Transverse colon (tissue), 4 donors: Measurements from ENCODE around the gene ZFPL1.
A peak's percentile ranks its signal among the peaks of the same experiment; 100 is the strongest.

ENCODE experiments used
- CTCF ChIP-seq, 5 experiments: fragments of 200-600 bp in 3 of 5; fragments of 450-650 bp in 2 of 5; sonication (generic) in 3 of 5; IDR thresholded peaks; 1 replicate in 2 of 5; 2 replicates in 3 of 5; pipeline ENCODE4 v1.5.1; 2016 to 2017; ENCODE audit warnings: antibody characterized with exemption in 5 of 5, inconsistent platforms in 3 of 5, mild to moderate bottlenecking in 2 of 5, moderate library complexity in 1 of 5
- POLR2AphosphoS5 ChIP-seq, 3 donors: sonication (generic); formaldehyde crosslinking; IDR thresholded peaks; one replicate each; pipeline ENCODE4 v1.6.1; 2016; ENCODE audit warnings: antibody characterized with exemption in 3 of 3

DNA sequence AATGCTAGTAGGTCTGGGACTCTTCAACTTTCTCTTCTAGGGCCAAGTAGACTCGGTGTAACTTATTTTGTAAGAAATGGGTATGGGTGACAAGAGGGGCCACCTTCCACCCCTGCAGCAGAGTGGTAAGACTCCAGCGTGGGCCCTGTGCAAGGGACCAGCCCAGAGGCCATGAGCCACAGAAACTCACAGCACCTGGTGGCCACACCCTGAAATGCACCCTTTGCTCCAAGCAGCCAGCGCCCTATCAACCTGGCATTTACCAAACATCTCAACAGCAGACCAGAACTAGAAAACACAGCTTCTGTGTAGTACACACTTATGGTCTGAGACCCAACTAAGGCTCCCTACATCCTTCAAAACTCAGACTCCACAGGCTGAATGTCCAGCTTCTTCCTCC is 5.9 kb upstream of the ZFPL1 start:
- peak; percentile 59 to 90 (median 77) for TF ChIP-seq CTCF (IDR thresholded peaks at IDR 0.05)
- no peak for TF ChIP-seq POLR2AphosphoS5 (IDR thresholded peaks at IDR 0.05)
